Mesenteric fat pad (tissue), 1 donor: Measurements from ENCODE around the gene DDX18. TPM values are rescaled to one million over a fixed set of nuclear protein-coding genes. Genes with fewer than 3 reads are reported as not detected.

Experiments used
- DNase-seq: peaks from one replicate; pipeline ENCODE4 v3.0.0-alpha.2; 2020; ENCODE audit warnings: low spot score
- total RNA-seq: library from RNA; stranded (reverse); fragmentation: NEBNext Ultra II Directional; extraction: Animal tissue kit (Norgen Biotek cat#: 25700); gene quantifications from one replicate; pipeline ENCODE4 v1.2.1, GENCODE V29; 2021
- donor health status: DM: yes; HTN: yes; CAD: no.

DDX18 gene
- total RNA-seq, 1 donor from 2014 or later = 51.6 TPM

DNA sequence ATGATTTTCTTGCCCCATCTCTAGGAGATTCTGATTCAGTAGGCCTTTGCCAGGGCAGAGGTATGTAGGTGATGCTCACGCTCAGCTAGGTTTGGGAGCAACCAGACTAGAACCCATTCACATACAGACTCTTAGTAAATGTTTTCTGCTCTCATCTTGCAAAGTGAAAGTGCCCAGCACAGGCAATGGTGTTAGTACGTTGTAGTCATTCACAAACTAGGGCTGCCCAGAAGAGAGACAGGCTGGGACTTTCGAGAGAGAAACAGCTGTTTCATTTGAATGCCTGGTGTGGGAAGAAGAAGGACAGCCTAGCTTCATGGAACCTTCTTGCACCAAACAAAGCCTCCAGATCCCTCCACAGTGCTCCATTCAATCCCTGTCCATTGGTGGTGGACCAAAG lies 19.4 kb downstream of the DDX18 start:
- no peak for DNase-seq

DNA sequence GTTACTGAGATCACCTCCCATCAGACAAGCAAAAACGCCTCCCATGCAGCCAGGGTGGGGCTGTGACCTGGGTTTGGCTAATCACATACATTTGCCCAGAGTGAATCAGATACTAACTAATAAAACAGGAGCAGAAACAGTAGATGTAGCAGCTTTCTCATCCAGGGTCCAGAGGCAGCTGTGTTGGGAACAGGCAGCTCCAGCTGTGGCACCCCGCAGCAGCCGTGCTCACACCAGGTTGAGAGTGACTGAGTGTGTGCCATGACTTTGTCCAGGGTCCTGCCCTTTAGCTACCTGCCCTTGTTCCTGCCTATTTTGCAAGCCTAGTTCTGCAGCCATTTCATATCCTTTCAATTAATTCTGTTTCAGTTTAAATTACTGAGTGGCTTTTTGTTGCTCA lies 20.5 kb downstream of the DDX18 start:
- no peak for DNase-seq

DNA sequence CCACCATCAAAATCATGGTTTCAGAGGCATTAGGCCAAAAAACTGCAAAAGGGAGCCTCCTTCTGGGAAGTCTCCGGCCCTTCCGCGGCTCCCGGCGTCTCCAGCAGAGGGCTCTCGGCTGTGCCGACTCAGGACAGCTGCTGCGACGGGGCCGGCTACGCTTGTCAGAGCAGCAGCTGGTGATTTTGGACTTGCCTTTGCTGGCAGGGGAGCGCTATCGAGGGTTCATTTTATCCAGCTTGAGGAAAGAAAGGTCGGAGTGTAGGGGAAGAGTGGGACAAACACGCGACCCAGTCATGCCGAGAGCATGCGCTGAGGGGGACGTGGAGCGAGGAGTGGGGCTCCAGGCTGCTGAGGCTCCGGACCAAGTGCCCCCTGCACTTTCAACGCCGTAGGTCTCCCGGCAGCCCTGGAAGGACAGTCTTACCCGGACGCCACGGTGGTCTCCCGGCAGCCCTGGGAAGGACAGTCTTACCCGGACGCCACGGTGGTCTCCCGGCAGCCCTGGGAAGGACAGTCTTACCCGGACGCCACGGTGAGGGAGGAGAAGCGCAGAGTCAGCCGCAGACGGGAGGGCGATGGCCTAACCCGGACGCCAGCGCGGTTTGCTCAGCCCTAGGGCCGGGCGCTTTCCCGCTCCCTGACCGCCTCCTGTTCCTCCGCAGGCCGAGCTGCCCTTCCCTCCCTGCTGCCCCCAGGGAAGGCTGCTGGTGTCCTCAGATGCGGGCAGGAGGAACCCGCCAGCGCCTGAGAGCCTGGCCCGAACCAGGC lies 21.7 kb downstream of the DDX18 start:
- DNase-seq = no peak

DNA sequence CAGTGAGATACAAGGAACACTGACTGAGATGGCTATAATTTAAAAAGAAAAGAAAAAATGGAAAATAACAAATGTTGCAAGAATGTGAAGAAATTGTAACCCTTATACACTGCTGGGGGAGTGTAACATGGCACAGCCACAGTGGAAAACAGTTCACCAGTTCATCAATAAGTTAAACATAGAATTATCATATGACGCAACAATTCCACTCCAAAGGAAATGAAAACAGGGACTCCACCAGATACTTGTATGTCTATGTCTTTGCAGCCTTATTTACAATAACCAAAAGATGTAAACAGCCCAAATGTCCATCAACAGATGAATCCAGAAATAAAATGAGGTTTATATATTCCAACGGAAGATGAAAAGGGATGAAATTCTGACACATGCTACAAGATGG lies 30.8 kb downstream of the DDX18 start:
- no peak for DNase-seq

DNA sequence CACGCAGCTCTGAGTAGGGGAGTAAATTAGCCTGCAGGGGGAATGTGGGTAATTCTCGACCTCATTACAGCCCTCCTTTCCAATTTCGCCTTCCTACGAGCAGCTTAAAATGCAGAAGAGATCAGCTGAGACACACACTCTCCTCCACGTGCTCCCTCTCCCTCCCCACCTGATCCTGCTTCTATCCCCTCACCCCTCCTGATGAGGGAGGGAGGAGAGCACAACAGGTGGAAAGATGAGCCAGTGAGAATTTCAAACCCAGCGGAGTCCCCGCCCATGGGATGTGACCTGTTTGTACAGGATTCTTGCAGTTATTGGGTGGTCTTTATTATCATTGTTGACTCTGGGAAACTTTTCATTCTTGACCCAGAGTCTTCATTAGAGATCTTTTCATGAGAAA lies 35.5 kb downstream of the DDX18 start:
- DNase-seq = no peak

DNA sequence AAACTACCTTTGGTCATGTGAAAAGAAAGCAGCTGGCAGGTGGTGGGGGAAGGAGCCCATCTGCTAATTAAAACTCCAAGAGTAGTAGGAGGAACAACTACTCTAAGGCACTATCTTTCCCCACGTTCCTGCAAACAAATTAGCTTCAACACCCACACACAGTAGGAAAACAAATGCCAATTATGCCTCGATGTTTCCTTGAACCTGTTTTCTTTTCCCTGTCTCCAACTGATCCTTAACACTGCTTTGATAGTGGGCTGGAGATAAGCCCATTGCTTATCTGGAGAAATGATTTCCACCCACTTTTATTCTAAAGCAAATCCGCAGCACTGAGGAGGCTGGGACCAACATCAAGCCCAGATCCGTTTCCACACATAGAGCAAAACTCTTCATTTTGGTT lies 36.0 kb downstream of the DDX18 start:
- DNase-seq = no peak

DNA sequence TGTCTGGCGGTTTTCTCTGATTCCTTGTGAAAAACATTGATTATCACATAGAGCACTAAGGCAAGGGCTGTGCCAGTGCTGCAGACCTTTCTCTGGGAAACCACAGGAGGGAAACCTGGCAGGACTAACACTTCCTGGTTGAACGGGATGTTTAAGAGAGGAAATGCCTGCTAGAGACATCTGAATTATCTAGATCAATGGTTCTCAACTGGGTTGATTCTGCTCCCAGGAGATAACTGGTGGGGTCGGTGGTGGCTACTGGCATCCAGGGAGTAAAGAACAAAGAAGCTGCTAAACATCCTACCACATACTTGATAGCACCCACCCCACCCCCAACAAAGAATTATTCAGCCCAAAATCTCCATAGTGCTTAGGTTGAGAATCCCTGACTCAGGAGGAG lies 37.5 kb downstream of the DDX18 start:
- no peak for DNase-seq

DNA sequence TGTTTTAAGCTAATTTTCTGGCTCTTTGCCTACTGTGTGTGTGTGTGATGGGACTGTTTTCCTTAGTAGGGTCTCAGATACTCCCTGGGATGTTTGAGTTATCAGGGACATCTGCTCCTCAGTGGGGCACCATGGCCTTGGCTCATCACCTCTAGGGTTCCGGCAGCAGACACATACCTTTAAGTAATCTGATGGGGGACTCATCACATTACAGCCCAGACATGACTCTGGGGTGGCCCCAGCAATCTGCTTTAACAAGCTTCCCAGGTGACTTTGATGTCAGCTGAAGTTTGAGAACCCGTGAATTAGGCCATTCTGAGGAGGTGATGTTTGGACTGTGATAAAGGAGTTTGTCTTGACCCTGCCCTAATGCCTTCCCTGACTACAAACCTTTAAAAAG lies 38.8 kb downstream of the DDX18 start:
- no peak for DNase-seq

DNA sequence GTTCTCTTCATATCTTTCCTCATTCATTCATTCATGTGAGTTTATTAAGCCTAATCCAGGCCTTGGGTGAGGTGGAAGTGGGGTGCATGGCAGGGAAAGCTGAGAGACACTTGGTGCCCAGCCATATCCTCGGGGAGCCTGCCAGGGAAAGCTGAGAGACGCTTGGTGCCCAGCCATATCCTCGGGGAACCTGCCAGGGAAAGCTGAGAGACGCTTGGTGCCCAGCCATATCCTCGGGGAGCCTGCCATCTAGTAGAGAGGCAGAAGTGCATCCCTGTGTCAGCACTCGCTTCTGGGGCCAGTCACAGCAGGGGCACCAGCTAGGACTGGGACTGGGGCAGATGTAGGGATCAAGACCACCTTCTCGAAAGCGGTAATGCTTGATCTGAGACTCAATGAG lies 39.4 kb downstream of the DDX18 start:
- DNase-seq = no peak

DNA sequence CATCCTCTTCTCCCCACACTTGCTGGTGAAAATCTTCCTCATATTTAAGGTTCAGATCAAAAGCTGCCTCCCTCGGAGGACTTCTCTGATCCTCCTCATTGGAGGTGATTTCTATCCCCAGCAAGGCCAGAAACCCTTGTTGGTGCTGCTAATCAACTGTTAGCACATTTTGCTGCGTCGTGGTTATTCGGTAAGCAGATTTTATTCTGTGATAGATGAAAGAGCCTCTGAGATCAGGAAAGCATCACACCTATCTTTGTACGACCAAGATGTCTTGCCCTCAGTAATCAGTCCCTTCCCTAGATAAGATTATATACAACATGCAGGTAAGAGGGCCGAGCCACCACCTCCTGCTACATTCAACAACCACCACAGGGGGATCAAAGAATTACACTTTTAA lies 40.1 kb downstream of the DDX18 start:
- DNase-seq = no peak

DNA sequence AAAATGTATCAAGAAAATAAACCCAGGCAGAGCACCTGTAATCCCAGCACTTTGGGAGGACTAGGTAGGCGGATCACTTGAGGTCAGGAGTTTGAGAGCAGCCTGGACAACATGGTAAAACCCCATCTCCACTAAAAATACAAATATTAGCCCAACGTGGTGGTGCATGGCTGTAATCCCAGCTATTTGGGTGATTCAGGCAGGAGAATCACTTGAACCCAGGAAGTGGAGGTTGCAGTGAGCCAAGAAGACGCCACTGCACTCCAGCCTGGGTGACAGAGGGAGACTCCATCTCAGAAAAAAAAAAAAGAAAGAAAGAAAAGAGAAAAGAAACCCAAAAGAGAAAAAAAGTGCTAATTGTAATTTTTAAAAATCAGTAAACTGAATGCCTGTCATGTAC lies 41.4 kb downstream of the DDX18 start:
- no peak for DNase-seq

DNA sequence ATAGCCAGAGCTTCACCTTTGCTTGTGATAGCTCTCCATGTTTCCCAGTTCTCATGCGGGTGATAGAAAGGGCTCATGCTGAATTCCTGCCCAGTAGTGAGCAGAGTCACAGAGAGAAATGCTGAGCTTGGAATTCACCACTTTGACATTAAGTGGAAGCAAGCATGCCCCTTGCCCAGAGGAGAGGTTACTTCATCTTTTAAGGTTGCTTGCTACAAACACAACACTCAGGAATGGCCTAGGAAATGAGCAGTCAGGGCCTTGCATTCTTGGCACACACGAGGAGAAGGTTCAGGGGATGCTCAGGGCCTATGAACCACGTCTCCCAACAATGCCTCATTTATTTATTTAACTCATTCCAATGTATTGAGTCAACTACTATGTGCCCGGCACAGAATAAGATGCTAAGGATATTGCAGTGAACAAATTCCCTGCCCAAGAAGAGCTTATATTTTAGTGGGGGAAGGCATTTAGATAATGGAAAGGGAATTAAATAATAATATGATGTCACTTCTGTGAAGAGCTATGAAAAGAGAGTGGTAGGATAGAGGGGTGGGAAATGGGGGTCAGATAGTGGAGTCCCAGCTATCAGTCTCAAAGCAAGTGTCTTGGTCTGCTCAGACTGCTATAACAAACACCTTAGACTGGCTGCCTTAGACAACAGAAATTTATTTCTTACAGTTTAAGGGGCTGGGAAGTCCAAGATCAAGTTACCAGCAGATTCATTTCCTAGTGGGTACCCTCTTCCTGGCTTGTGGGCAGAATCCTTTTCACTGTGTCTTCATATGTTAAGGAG lies 42.1 kb downstream of the DDX18 start:
- DNase-seq = no peak

DNA sequence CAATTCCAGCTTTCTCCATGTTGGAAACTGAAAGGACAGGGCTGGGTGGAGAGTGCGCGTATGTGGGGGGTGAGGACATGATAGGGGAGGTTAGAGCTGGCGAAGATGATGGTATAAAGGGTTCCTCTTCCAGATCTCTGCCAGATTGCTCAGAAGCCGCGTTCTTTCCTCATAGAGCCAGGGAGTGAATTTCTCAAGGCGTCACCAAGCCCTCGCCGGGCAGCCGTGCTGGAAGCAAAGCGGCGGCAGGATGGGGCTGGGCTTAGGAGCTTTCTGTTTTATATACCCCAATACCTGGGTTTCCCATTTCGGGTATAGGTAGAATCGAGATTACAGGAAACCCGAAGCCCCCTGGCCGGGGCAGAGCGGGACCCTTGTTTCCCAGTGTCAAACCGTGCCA lies 43.8 kb downstream of the DDX18 start:
- DNase-seq = no peak

DNA sequence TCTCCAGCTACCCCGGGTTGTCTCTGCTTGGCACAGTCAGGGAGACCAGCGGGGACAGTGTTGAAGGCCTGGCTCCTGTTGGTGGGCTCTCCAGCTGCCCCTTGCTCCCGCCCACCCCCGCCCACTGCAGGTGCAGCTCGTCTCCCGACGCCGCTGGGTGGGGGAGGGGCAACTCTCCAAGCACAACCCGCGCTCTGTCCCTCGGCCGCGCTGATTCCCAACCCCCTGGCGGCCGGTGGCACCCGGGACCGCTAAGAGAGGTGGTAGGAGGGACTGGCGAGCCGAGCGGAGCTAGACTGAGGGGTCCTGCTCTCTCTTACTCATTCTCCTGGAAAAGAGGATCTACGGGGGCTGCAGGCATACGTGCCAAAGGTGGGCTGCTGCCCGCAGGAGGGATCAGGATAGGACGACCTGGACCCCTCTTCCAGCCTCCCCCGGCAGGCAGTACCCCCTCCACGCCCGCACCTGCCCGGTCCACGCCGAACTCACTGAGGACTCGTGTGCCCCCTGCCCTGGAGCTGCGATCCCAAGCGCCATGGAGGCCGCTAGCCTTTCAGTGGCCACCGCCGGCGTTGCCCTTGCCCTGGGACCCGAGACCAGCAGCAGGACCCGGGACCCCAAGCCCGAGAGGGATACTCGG lies 44.5 kb downstream of the DDX18 start:
- DNase-seq = no peak

DNA sequence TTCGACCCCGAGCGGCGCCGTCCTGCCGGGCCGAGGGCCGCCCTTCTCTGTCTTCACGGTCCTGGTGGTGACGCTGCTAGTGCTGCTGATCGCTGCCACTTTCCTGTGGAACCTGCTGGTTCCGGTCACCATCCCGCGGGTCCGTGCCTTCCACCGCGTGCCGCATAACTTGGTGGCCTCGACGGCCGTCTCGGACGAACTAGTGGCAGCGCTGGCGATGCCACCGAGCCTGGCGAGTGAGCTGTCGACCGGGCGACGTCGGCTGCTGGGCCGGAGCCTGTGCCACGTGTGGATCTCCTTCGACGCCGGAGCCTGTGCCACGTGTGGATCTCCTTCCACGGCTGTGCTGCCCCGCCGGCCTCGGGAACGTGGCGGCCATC lies 45.0 kb downstream of the DDX18 start:
- no peak for DNase-seq

DNA sequence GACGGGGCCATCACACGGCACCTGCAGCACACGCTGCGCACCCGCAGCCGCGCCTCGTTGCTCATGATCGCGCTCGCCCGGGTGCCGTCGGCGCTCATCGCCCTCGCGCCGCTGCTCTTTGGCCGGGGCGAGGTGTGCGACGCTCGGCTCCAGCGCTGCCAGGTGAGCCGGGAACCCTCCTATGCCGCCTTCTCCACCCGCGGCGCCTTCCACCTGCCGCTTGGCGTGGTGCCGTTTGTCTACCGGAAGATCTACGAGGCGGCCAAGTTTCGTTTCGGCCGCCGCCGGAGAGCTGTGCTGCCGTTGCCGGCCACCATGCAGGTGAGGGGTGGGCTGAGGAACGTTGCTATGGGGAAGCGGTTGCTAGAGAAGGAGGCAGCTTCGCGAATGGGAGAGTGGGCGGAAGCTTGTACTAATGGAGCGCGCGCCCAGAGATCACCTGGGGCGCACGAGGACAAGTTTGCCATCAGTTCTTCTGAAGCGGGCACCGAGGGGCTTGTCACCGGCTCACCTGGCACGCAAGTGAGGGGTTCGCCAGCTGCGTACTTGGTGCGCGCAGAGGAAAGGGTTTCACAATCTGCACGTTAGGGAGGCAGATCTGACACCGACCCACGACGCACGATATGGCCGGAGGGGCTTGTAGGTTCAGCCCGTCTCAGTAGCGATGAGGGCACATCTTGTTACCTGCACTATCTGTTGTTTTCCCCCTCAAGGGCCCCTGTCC lies 45.6 kb downstream of the DDX18 start:
- no peak for DNase-seq

DNA sequence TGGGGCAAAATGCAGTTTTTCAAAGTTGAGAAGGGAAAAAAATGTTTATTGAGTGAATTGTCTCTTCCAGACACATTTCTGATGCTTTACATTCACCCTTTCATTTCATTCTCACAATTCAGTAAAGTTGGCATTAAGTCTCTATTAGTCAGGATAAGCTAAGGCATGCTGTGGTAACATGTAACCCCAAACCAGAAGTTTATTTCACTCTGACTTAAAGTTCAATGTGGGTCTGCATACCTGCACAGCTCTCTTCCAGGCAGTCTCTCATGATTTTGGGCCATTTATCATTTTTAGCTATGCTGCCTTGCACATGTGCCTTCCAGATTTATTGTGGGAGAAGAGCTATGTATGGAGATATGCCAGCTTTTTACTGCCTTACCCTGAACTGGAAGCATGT lies 48.0 kb downstream of the DDX18 start:
- no peak for DNase-seq

DNA sequence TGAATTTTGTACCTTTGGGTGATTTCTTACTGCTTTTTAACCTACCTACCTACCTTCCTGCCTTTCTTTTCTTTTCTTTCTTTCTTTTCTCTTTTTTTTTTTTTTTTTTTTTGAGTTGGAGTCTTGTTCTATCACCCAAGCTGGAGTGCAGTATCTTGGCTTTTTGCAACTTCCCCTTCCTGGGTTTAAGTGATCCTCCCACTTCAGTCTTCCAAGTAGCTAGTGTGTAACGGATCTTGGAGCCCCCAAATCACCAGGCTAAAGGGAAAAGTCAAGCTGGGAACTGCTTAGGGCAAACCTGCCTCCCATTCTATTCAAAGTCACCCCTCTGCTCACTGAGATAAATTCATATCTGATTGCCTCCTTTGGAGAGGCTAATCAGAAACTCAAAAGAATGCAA lies 61.3 kb downstream of the DDX18 start:
- DNase-seq = no peak

DNA sequence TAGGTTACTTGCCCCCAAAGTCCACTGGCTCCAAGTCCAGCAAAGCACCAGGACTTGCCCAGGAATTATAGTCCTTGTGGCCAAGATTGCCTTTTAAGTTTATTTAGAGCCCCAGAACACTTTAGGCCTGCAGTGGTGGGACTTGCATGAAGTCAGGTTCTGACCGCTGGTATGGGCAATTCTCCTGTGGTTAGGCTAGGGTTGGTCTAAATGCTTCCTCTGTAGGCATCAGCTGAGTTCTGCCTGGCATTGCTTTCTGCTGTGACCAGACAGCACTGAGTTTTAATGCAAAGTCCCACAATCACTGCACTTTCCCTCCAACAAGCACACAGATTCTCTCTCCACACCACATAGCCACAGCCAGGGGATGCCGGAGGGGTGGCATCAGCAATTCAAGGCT lies 64.5 kb downstream of the DDX18 start:
- no peak for DNase-seq
